ENCODE results near the gene TIMP2. TPM values are rescaled to one million over a fixed set of nuclear protein-coding genes. Genes with fewer than 3 reads are reported as not detected.

Gene TIMP2
- total RNA-seq, 1 experiment from 2014 or later, result 29.0 TPM

GRCh38 chr17:78885956-78886355 lies 39.2 kb downstream of the TIMP2 start:
- no CpG with 5 or more reads among the region's 8 CpGs for WGBS (ENCODE audit: extremely low coverage, insufficient read length, low lambda C conversion rate)
- no peak overlapping the region for H3K23ac ChIP-seq (ENCODE audit: insufficient read length, low read depth, low read length)
- H3K9me3 ChIP-seq (ENCODE audit: control insufficient read depth, low read depth, low read length), result no peaks in the 10 kb centered on the region
- Mint-ChIP-seq H3K27ac (no peak overlapping the region), H3K4me1 (peaks cover 16 to 21% of the 10 kb centered on the region in 2 experiments), H3K9me3 (no peaks in the 10 kb centered on the region), H3K27me3 (ENCODE audit: low read depth) (no peaks in the 10 kb centered on the region; the same call in 1 of the 2 replicates), H3K4me3 (no peak overlapping the region), H3K36me3 (ENCODE audit: insufficient read depth in 1 of 3, low read depth in 3 of 3) (no peaks in the 10 kb centered on the region)
- H3K4me1 ChIP-seq (ENCODE audit: insufficient read depth, low read length), result peaks cover 2% of the 10 kb centered on the region; the same call in 1 of the 2 replicates
- H3K23me2 ChIP-seq (ENCODE audit: insufficient read length, low read depth, low read length, poor library complexity, severe bottlenecking), result no peaks in the 10 kb centered on the region
- H3K27me3 ChIP-seq (ENCODE audit: insufficient read depth, low read length), result no peaks in the 10 kb centered on the region
- H2BK15ac ChIP-seq (ENCODE audit: low read depth, low read length), result no peak overlapping the region
- no peak overlapping the region for H2BK20ac ChIP-seq (ENCODE audit: low read depth, low read length, poor library complexity, severe bottlenecking)
- no peak overlapping the region for H3K27ac ChIP-seq (ENCODE audit: insufficient read length, low read depth, low read length)
- no peak overlapping the region for H2BK12ac ChIP-seq (ENCODE audit: insufficient read length, low read depth, low read length)
- TF ChIP-seq, protein P1, sequence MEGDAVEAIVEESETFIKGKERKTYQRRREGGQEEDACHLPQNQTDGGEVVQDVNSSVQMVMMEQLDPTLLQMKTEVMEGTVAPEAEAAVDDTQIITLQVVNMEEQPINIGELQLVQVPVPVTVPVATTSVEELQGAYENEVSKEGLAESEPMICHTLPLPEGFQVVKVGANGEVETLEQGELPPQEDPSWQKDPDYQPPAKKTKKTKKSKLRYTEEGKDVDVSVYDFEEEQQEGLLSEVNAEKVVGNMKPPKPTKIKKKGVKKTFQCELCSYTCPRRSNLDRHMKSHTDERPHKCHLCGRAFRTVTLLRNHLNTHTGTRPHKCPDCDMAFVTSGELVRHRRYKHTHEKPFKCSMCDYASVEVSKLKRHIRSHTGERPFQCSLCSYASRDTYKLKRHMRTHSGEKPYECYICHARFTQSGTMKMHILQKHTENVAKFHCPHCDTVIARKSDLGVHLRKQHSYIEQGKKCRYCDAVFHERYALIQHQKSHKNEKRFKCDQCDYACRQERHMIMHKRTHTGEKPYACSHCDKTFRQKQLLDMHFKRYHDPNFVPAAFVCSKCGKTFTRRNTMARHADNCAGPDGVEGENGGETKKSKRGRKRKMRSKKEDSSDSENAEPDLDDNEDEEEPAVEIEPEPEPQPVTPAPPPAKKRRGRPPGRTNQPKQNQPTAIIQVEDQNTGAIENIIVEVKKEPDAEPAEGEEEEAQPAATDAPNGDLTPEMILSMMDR (conservative IDR thresholded peaks at IDR 0.05), result no peak
- H3K56ac ChIP-seq (ENCODE audit: insufficient read length, low read depth, low read length), result no peak overlapping the region
- no peak overlapping the region for H4K5ac ChIP-seq (ENCODE audit: insufficient read length, low read depth, low read length)
- no peak overlapping the region for H3K14ac ChIP-seq (ENCODE audit: insufficient read depth, low read length)
- H2BK120ac ChIP-seq (ENCODE audit: low read depth, low read length, poor library complexity, severe bottlenecking), result no peak overlapping the region
- H2BK5ac ChIP-seq (ENCODE audit: insufficient read length, low read length), result no peak overlapping the region
- H4K20me1 ChIP-seq (ENCODE audit: control insufficient read depth, insufficient read depth, insufficient read length), result no peaks in the 10 kb centered on the region
- no peak overlapping the region for H4K8ac ChIP-seq (replicated peaks; ENCODE audit: insufficient read length, low read depth, low read length)
- no peak overlapping the region for H3K9ac ChIP-seq (ENCODE audit: extremely low read depth, insufficient read length, low read length)
- no peak overlapping the region for H3K4ac ChIP-seq (ENCODE audit: low read depth, low read length)
- no peak overlapping the region for H4K91ac ChIP-seq (ENCODE audit: insufficient read length, low read depth, low read length)
- H3T11ph ChIP-seq (ENCODE audit: low read length), result no peak overlapping the region
- H3K18ac ChIP-seq (ENCODE audit: insufficient read length, low read depth, low read length), result no peak overlapping the region
- no peak for DNase-seq
- no peak overlapping the region for H3K4me2 ChIP-seq (ENCODE audit: insufficient read depth, insufficient read length, low read length)
- H2AFZ ChIP-seq (ENCODE audit: low read length), result no peak overlapping the region
- no peaks in the 10 kb centered on the region for H3K79me2 ChIP-seq (ENCODE audit: insufficient read depth, low read length)
- no peaks in the 10 kb centered on the region for H3K79me1 ChIP-seq (ENCODE audit: insufficient read depth, low read depth, low read length, poor library complexity, severe bottlenecking)
- H2AK5ac ChIP-seq (ENCODE audit: insufficient read length, low read length), result no peak overlapping the region

Measured in H9 (cell line).